ENCODE results near the gene SPRED1. TPM values are rescaled to one million over a fixed set of nuclear protein-coding genes. Genes with fewer than 3 reads are reported as not detected.

Gene SPRED1
- total and polyA plus RNA-seq, 10 of the 15 experiments (the other 5 are each of a cell fraction or from before 2014, with no cell fraction given) = 0.08 to 2.6 (median 0.22) TPM

DNA sequence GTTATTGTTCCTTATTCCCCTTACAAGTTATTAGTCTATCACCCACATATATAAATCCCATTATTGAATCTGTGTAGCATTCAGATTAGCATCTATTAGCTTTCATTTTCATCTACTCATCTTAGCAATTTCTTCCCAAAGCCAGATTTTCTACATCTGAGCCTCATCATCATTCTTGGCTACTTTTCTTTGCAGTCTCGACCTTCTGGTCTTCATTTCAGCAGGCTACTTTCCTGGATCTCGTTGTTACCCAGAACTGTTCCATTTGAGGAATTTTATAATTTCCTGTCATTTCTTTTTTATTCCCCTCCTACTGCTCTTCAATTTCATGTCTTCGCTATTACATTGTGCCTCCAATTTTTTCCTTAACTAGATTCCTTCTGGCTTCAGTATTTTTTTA, 51.8 kb downstream of the SPRED1 start:
- ATAC-seq = no peak
- no peak for DNase-seq (ENCODE audit: low read depth, low spot score)
- H3K79me2 ChIP-seq (ENCODE audit: control insufficient read depth, insufficient read depth, low read length) = no peaks in the 10 kb centered on the region
- no peaks in the 10 kb centered on the region for H3K27me3 ChIP-seq (replicated peaks in 1 of 2; ENCODE audit: control insufficient read depth in 2 of 2, insufficient read depth in 2 of 2, low read length in 1 of 2)
- no peaks in the 10 kb centered on the region; the same call in 2 of the 3 replicates for H3K9me3 ChIP-seq (replicated peaks; ENCODE audit: control insufficient read depth, insufficient read depth, low read length)
- CTCF ChIA-PET = interaction anchor here (1.2 kb wide), 1 partner anchor 9 kb away, joined by 3 read pairs; no protein-coding TSS in a partner anchor
- H3K9ac ChIP-seq (ENCODE audit: control insufficient read depth, insufficient read depth, low read length) = no peak overlapping the region
- in situ Hi-C loops (cut with MboI) (no loop called here), intact Hi-C loops (cut with micrococcal nuclease; ENCODE audit: unreplicated experiment) (loop anchor here (5.0 kb wide), 1 partner anchor 48 kb away; no protein-coding TSS in a partner anchor)
- H3K36me3 ChIP-seq (ENCODE audit: control insufficient read depth in 2 of 2, insufficient read depth in 2 of 2, low read length in 1 of 2) = no peaks in the 10 kb centered on the region
- RAD21 ChIA-PET (ENCODE audit: unreplicated experiment) = no interaction called here
- H3K4me3 ChIP-seq = no peak overlapping the region
- no peak for TF ChIP-seq TARDBP (IDR thresholded peaks at IDR 0.05; ENCODE audit: borderline replicate concordance)
- TF ChIP-seq SUZ12 (IDR thresholded peaks at IDR 0.05; ENCODE audit: unreplicated experiment) = no peak
- no peak for TF ChIP-seq ZSCAN29 (IDR thresholded peaks at IDR 0.05)
- TF ChIP-seq TBL1XR1 (IDR thresholded peaks at IDR 0.05; ENCODE audit: low read depth, low read length) = no peak
- no peak for TF ChIP-seq PAX8 (IDR thresholded peaks at IDR 0.05)
- TF ChIP-seq BRCA1 (IDR thresholded peaks at IDR 0.05; ENCODE audit: low read depth, low read length) = no peak
- H3K27ac ChIP-seq (ENCODE audit: control insufficient read depth, insufficient read depth) = no peak overlapping the region
- SMC1A ChIA-PET (ENCODE audit: uncharacterized antibody, unreplicated experiment) = interaction anchor here (1.3 kb wide), 1 partner anchor 8 kb away, joined by 4 read pairs; no protein-coding TSS in a partner anchor
- no peak overlapping the region for H2AFZ ChIP-seq (ENCODE audit: control insufficient read depth, low read depth, low read length)
- no peak overlapping the region for H3K4me2 ChIP-seq (ENCODE audit: control insufficient read depth, insufficient read depth)
- 14% methylated on average over 3 of the region's 3 CpGs for WGBS (ENCODE audit: insufficient coverage, insufficient replicate concordance, low lambda C conversion rate, missing lambda C conversion rate)
- peaks cover 21% of the 10 kb centered on the region for H3K4me1 ChIP-seq (ENCODE audit: control insufficient read depth, insufficient read depth, low read length)
- H4K20me1 ChIP-seq (ENCODE audit: control insufficient read depth, insufficient read depth) = no peaks in the 10 kb centered on the region
- BruUV-seq (replicated peaks) = no TSS peak
- no peak for FAIRE-seq
- POLR2A ChIA-PET = no interaction called here

- Histone ChIP-seq H3K9ac (ENCODE audit: control insufficient read depth, insufficient read depth, low read length) (no peak overlapping the region), H3K9me3 (replicated peaks; ENCODE audit: control insufficient read depth, insufficient read depth, low read length) (no peaks in the 10 kb centered on the region; the same call in 2 of the 3 replicates), H3K27ac (ENCODE audit: control insufficient read depth, insufficient read depth) (no peak overlapping the region), H3K27me3 (replicated peaks in 1 of 2; ENCODE audit: control insufficient read depth in 2 of 2, insufficient read depth in 2 of 2, low read length in 1 of 2) (no peaks in the 10 kb centered on the region), H4K20me1 (ENCODE audit: control insufficient read depth, insufficient read depth) (no peaks in the 10 kb centered on the region), H3K4me3 (no peak overlapping the region), H2AFZ (ENCODE audit: control insufficient read depth, low read depth, low read length) (no peak overlapping the region), H3K79me2 (ENCODE audit: control insufficient read depth, insufficient read depth, low read length) (no peaks in the 10 kb centered on the region), H3K4me1 (ENCODE audit: control insufficient read depth, insufficient read depth, low read length) (peaks cover 18% of the 10 kb centered on the region), H3K4me2 (ENCODE audit: control insufficient read depth, insufficient read depth) (no peak overlapping the region), H3K36me3 (ENCODE audit: control insufficient read depth in 2 of 2, insufficient read depth in 2 of 2, low read length in 1 of 2) (no peaks in the 10 kb centered on the region)
- ChIA-PET POLR2A (no interaction called here), RAD21 (ENCODE audit: unreplicated experiment) (interaction anchor here (0.9 kb wide), 1 partner anchor 177 kb away, joined by 3 read pairs; no protein-coding TSS in a partner anchor), SMC1A (ENCODE audit: uncharacterized antibody, unreplicated experiment) (interaction anchor here (1.1 kb wide), 1 partner anchor 31 kb away, joined by 3 read pairs; no protein-coding TSS in a partner anchor), CTCF (interaction anchor here (1.3 kb wide), 1 partner anchor 9 kb away, joined by 3 read pairs; no protein-coding TSS in a partner anchor)
- in situ Hi-C loops (cut with MboI) = no loop called here
- 93% methylated on average over 2 of the region's 2 CpGs for WGBS (ENCODE audit: insufficient coverage, insufficient replicate concordance, low lambda C conversion rate, missing lambda C conversion rate)
- ATAC-seq = no peak
- no peak for FAIRE-seq
- TF ChIP-seq STAT1 (conservative IDR thresholded peaks at IDR 0.05) (no peak), TCF12 (IDR thresholded peaks at IDR 0.05; ENCODE audit: low read depth, low read length) (no peak), NFIC (IDR thresholded peaks at IDR 0.05; ENCODE audit: low read depth, low read length) (no peak), MYB (IDR thresholded peaks at IDR 0.05; ENCODE audit: borderline replicate concordance, low read depth, low read length) (no peak), DPF2 (IDR thresholded peaks at IDR 0.05) (no peak)
- intact Hi-C loops (cut with micrococcal nuclease; ENCODE audit: unreplicated experiment) = loop anchor here (5.0 kb wide), 2 partner anchors 55 to 235 kb away; partner anchors contain the start of gene SPRED1
- no peak for DNase-seq (ENCODE audit: low read depth, low spot score)
- BruUV-seq (replicated peaks) = no TSS peak
Measured at GRCh38 chr15:38307251-38307650, 54.6 kb downstream of the SPRED1 start.
